Measurements from ENCODE around the gene AHDC1. TPM values are rescaled to one million over a fixed set of nuclear protein-coding genes. Genes with fewer than 3 reads are reported as not detected.

Gene AHDC1
- total and polyA plus RNA-seq, 2 donors: 4.2 to 22.6 TPM

- no peak overlapping the region for H3K4me3 ChIP-seq (ENCODE audit: low read length in 2 of 2)
- WGBS: 90% methylated on average over 11 of the region's 11 CpGs
- H3K9me3 ChIP-seq (ENCODE audit: control insufficient read depth in 2 of 2, insufficient read depth in 1 of 2, low read length in 1 of 2): no peaks in the 10 kb centered on the region
- H3K4me1 ChIP-seq (ENCODE audit: control insufficient read depth in 2 of 2, insufficient read depth in 2 of 2, low read length in 2 of 2): peaks cover 38 to 60% of the 10 kb centered on the region in 2 donors
- no peaks in the 10 kb centered on the region for H3K36me3 ChIP-seq (ENCODE audit: control insufficient read depth in 2 of 2, insufficient read depth in 2 of 2, low read length in 1 of 2)
- peak overlapping the region in 1 of 2 donors; percentile 61 for H3K27ac ChIP-seq (ENCODE audit: low read depth in 1 of 2, low read length in 1 of 2)
- peaks cover 0 to 23% of the 10 kb centered on the region in 2 donors for H3K27me3 ChIP-seq (ENCODE audit: control insufficient read depth in 2 of 2, insufficient read depth in 1 of 2, low read length in 1 of 2)
- no peak for DNase-seq (ENCODE audit: low read depth in 6 of 9, low spot score in 9 of 9)
Measured at GRCh38 chr1:27635396-27636142, 31.6 kb upstream of the AHDC1 start.

DNA sequence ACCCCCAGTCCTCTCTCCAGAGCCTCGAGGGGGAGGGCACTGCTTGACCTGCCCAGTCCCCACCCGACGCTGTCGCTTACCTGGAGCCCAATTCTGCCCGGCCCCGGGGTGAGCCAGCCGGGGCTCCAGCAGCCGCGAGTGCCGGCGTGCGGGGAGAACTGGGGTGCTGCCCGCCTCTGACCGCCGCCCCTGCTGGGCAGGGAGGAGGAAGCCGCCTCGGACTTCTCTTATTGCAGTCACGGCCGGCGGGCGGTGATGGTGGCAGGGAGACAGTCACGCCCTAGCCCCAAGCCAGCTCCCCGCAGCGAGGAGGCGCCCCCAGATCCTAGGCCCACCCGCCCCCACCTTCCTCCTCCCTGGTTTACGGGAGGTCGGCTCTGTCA, 31.0 kb upstream of the AHDC1 start, which contains the start of gene FGR:
Gene FGR, minus strand, starts transcription at position 201 of the 383 bp plus-strand sequence. CDS start 11,269 bp downstream, outside the sequence.
- Histone ChIP-seq H3K4me1 (ENCODE audit: control insufficient read depth in 2 of 2, insufficient read depth in 2 of 2, low read length in 2 of 2) (peaks cover 42 to 66% of the 10 kb centered on the region in 2 donors), H3K9me3 (ENCODE audit: control insufficient read depth in 2 of 2, insufficient read depth in 1 of 2, low read length in 1 of 2) (no peaks in the 10 kb centered on the region), H3K4me3 (ENCODE audit: low read length in 2 of 2) (peak within 1 kb of the TSS; percentile 41 to 60), H3K27me3 (ENCODE audit: control insufficient read depth in 2 of 2, insufficient read depth in 1 of 2, low read length in 1 of 2) (peaks cover 0 to 23% of the 10 kb centered on the region in 2 donors), H3K36me3 (ENCODE audit: control insufficient read depth in 2 of 2, insufficient read depth in 2 of 2, low read length in 1 of 2) (no peaks in the 10 kb centered on the region), H3K27ac (ENCODE audit: low read depth in 1 of 2, low read length in 1 of 2) (peak within 1 kb of the TSS in 1 of 2 donors; percentile 70)
- DNase-seq (ENCODE audit: low read depth in 6 of 9, low spot score in 9 of 9): no peak
- WGBS: 41% methylated on average over 28 of the region's 28 CpGs

DNA sequence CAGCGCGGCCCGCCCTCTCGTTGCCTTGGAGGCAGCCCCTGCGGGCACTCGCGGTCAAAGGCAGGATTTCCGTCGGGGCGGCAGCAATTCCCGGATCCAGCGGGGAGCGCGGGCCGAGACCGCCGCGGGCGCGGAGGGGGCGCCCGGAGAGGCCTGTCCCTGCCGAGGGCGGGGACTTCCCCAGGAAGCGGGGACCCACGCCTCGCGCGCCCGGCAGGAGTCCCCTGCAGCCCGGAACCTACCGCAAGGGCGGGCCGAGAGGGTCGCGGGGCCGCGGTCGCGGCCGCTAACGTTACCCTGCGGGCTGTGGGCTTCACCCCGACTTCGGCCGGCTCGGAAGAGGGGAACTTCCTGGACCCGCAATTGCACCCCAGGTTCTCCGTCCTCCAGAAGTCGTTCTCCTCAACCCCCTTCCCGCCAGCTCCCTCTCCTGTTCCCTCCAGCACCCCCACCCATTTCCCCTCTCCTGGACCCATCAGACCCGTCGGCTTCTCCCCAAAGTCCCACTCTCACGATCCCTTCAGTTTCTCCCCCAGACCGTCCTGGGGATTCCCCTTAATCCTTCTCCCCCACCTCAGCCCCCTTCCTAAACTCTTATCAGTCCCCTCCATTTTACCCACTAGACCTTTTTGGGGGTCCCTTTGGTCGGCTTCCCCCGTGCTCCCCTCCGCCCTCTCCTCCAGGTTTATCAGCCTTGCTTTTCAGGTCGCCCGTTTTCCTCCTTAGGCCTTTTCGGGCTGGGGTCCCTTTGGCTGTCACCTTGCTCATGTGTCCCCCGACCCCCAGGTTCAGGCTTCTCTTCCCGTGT, 30.4 kb upstream of the AHDC1 start:
- peak overlapping the region in 1 of 2 donors; percentile 70 for H3K27ac ChIP-seq (ENCODE audit: low read depth in 1 of 2, low read length in 1 of 2)
- no peaks in the 10 kb centered on the region for H3K36me3 ChIP-seq (ENCODE audit: control insufficient read depth in 2 of 2, insufficient read depth in 2 of 2, low read length in 1 of 2)
- no peaks in the 10 kb centered on the region for H3K9me3 ChIP-seq (ENCODE audit: control insufficient read depth in 2 of 2, insufficient read depth in 1 of 2, low read length in 1 of 2)
- peak in 2 of 9 donors; percentile 50 to 66 for DNase-seq (ENCODE audit: low read depth in 6 of 9, low spot score in 9 of 9)
- WGBS: 4% methylated on average over 63 of the region's 63 CpGs
- peak overlapping the region; percentile 41 to 60 for H3K4me3 ChIP-seq (ENCODE audit: low read length in 2 of 2)
- peaks cover 0 to 23% of the 10 kb centered on the region in 2 donors for H3K27me3 ChIP-seq (ENCODE audit: control insufficient read depth in 2 of 2, insufficient read depth in 1 of 2, low read length in 1 of 2)
- H3K4me1 ChIP-seq (ENCODE audit: control insufficient read depth in 2 of 2, insufficient read depth in 2 of 2, low read length in 2 of 2): peaks cover 47 to 72% of the 10 kb centered on the region in 2 donors

- no peaks in the 10 kb centered on the region for H3K9me3 ChIP-seq (ENCODE audit: control insufficient read depth in 2 of 2, insufficient read depth in 1 of 2, low read length in 1 of 2)
- peak in 1 of 9 donors; percentile 53 for DNase-seq (ENCODE audit: low read depth in 6 of 9, low spot score in 9 of 9)
- WGBS: 21% methylated on average over 17 of the region's 17 CpGs
- H3K27ac ChIP-seq (ENCODE audit: low read depth in 1 of 2, low read length in 1 of 2): peak overlapping the region; percentile 89 to 93
- peak overlapping the region; percentile 41 to 60 for H3K4me3 ChIP-seq (ENCODE audit: low read length in 2 of 2)
- no peaks in the 10 kb centered on the region for H3K36me3 ChIP-seq (ENCODE audit: control insufficient read depth in 2 of 2, insufficient read depth in 2 of 2, low read length in 1 of 2)
- H3K27me3 ChIP-seq (ENCODE audit: control insufficient read depth in 2 of 2, insufficient read depth in 1 of 2, low read length in 1 of 2): peaks cover 0 to 23% of the 10 kb centered on the region in 2 donors
- H3K4me1 ChIP-seq (ENCODE audit: control insufficient read depth in 2 of 2, insufficient read depth in 2 of 2, low read length in 2 of 2): peaks cover 54 to 78% of the 10 kb centered on the region in 2 donors
Measured at GRCh38 chr1:27633640-27634176, 29.8 kb upstream of the AHDC1 start.

- peak overlapping the region; percentile 89 to 93 for H3K27ac ChIP-seq (ENCODE audit: low read depth in 1 of 2, low read length in 1 of 2)
- no peaks in the 10 kb centered on the region for H3K9me3 ChIP-seq (ENCODE audit: control insufficient read depth in 2 of 2, insufficient read depth in 1 of 2, low read length in 1 of 2)
- no peak for DNase-seq (ENCODE audit: low read depth in 6 of 9, low spot score in 9 of 9)
- 69% methylated on average over 5 of the region's 5 CpGs for WGBS
- peaks cover 0 to 23% of the 10 kb centered on the region in 2 donors for H3K27me3 ChIP-seq (ENCODE audit: control insufficient read depth in 2 of 2, insufficient read depth in 1 of 2, low read length in 1 of 2)
- H3K4me1 ChIP-seq (ENCODE audit: control insufficient read depth in 2 of 2, insufficient read depth in 2 of 2, low read length in 2 of 2): peaks cover 58 to 83% of the 10 kb centered on the region in 2 donors
- no peaks in the 10 kb centered on the region for H3K36me3 ChIP-seq (ENCODE audit: control insufficient read depth in 2 of 2, insufficient read depth in 2 of 2, low read length in 1 of 2)
- peak overlapping the region; percentile 41 to 60 for H3K4me3 ChIP-seq (ENCODE audit: low read length in 2 of 2)
Measured at GRCh38 chr1:27633298-27633610, 29.3 kb upstream of the AHDC1 start.

DNA sequence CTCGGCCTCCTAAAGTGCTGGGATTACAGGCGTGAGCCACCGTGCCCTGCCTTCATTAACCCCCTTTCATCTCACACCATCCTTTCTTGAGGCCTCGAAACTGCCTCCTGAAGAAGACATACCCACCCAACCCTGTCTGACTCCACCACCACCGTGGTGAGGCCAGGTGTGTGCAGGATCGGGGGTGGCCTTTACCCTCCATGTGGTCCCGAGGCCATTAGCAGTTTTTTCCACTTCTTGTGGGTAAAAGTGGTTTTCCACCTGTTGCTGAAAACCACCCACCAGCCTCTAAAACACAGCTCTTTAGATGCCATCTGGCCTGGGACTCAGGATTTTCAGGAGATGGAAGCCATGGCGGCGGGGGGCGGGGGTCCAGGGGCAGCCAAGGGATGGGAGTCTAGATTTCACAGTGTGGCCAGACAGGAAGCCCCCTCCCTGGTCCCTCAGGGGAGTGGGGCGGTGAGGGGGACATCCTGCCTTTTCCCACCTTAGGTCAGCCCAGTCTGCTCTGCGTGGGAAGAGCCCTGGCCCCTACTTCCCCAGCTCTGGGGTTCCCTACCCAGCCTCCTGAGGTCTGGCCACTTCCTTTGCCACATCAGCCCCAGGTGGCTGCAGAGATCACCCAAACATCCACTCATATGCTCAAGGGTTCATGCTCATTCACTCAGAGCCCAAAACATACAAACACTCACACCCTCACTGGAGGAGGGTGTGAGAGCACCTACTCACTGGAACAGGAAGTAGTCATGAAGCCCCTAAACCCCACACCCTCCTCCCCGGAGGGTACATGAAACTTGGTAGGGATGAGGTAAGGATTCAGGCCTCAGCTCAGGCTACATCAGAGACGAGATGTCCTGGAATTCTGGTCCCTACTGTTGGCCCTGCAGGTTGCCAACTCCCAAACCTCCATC, 28.7 kb upstream of the AHDC1 start:
- 9% methylated on average over 14 of the region's 14 CpGs for WGBS
- no peaks in the 10 kb centered on the region for H3K9me3 ChIP-seq (ENCODE audit: control insufficient read depth in 2 of 2, insufficient read depth in 1 of 2, low read length in 1 of 2)
- H3K27me3 ChIP-seq (ENCODE audit: control insufficient read depth in 2 of 2, insufficient read depth in 1 of 2, low read length in 1 of 2): peaks cover 0 to 23% of the 10 kb centered on the region in 2 donors
- H3K4me3 ChIP-seq (ENCODE audit: low read length in 2 of 2): peak overlapping the region; percentile 41 to 60
- peaks cover 58 to 89% of the 10 kb centered on the region in 2 donors for H3K4me1 ChIP-seq (ENCODE audit: control insufficient read depth in 2 of 2, insufficient read depth in 2 of 2, low read length in 2 of 2)
- DNase-seq (ENCODE audit: low read depth in 6 of 9, low spot score in 9 of 9): peak in 3 of 9 donors; percentile 56 to 82 (median 60)
- peak overlapping the region; percentile 89 to 93 for H3K27ac ChIP-seq (ENCODE audit: low read depth in 1 of 2, low read length in 1 of 2)
- H3K36me3 ChIP-seq (ENCODE audit: control insufficient read depth in 2 of 2, insufficient read depth in 2 of 2, low read length in 1 of 2): no peaks in the 10 kb centered on the region

DNA sequence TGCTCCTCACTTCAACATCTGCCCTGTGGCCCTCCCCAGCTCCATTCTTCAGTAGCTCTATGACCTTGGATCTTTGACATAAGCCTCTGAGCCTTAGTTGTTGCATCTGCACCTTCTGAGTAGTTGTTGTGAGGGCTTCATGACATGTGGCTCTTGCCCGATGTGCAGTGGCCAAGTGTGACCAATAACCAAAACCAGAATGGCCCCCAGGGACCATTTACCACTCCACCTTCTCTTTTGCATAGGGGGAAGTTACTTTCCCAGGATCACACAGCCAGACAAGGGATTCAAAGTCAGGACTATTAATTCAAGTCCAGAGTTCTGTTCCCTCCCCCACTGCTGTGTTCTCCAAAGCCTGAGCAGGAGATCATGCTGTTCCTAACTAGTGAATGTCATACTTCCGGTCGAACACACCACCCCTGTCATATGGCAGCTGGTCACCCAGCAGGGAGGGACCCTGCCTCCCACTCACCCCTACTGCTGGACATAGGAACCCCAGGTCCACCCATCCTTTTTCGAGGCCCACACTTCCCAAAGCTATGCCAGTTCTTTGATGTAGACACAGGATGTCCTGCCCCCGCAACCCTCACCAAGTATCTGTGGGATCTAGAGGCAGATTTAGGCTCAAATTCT, 27.0 kb upstream of the AHDC1 start:
- no peak for DNase-seq (ENCODE audit: low read depth in 6 of 9, low spot score in 9 of 9)
- H3K27ac ChIP-seq (ENCODE audit: low read depth in 1 of 2, low read length in 1 of 2): peak overlapping the region; percentile 80 to 93
- H3K9me3 ChIP-seq (ENCODE audit: control insufficient read depth in 2 of 2, insufficient read depth in 1 of 2, low read length in 1 of 2): no peaks in the 10 kb centered on the region
- no peak overlapping the region for H3K4me3 ChIP-seq (ENCODE audit: low read length in 2 of 2)
- H3K27me3 ChIP-seq (ENCODE audit: control insufficient read depth in 2 of 2, insufficient read depth in 1 of 2, low read length in 1 of 2): peaks cover 0 to 23% of the 10 kb centered on the region in 2 donors
- H3K36me3 ChIP-seq (ENCODE audit: control insufficient read depth in 2 of 2, insufficient read depth in 2 of 2, low read length in 1 of 2): no peaks in the 10 kb centered on the region
- 46% methylated on average over 5 of the region's 5 CpGs for WGBS
- peaks cover 71 to 98% of the 10 kb centered on the region in 2 donors for H3K4me1 ChIP-seq (ENCODE audit: control insufficient read depth in 2 of 2, insufficient read depth in 2 of 2, low read length in 2 of 2)

DNA sequence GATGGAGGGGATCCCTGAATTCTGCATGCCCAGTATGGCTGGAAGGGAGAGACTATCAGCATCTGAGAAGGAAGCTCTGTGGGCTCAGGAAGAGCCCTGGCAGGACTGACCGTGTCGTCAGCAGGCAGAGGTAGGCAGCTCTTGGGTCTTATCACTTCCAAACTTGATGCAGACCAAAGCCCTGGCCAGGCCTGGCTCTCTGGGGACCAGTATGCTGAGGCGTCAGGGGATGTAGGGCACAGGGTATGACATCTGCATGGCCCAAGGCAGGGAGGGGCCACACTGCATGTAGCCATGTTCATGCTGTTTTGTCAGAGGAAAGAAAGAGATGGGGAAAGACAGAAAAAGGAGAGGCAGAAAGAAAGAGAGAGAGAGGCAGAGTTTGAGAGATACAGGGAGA, 24.8 kb upstream of the AHDC1 start:
- H3K27ac ChIP-seq (ENCODE audit: low read depth in 1 of 2, low read length in 1 of 2): peak overlapping the region; percentile 44 to 75

More for the DNA sequence above, 24.8 kb upstream of the AHDC1 start:
- Histone ChIP-seq H3K9me3 (ENCODE audit: control insufficient read depth in 2 of 2, insufficient read depth in 1 of 2, low read length in 1 of 2) (peaks cover 0 to 5% of the 10 kb centered on the region in 2 donors), H3K4me1 (ENCODE audit: control insufficient read depth in 2 of 2, insufficient read depth in 2 of 2, low read length in 2 of 2) (peaks cover 84 to 99% of the 10 kb centered on the region in 2 donors), H3K36me3 (ENCODE audit: control insufficient read depth in 2 of 2, insufficient read depth in 2 of 2, low read length in 1 of 2) (no peaks in the 10 kb centered on the region), H3K4me3 (ENCODE audit: low read length in 2 of 2) (no peak overlapping the region), H3K27me3 (ENCODE audit: control insufficient read depth in 2 of 2, insufficient read depth in 1 of 2, low read length in 1 of 2) (peaks cover 0 to 5% of the 10 kb centered on the region in 2 donors)
- no peak for DNase-seq (ENCODE audit: low read depth in 6 of 9, low spot score in 9 of 9)
- 75% methylated on average over 3 of the region's 3 CpGs for WGBS
